DND-41 (cell line): Measurements from ENCODE around the gene DCLK1.

Source experiments
- CTCF ChIP-seq: IDR thresholded peaks from 2 replicates; pipeline ENCODE4 v1.5.1; 2012; ENCODE audit warnings: borderline replicate concordance, low read length, moderate library complexity, mild to moderate bottlenecking; ENCODE audit not compliant: poor library complexity, severe bottlenecking; ENCODE audit errors: extremely low read depth
- EZH2 ChIP-seq: IDR thresholded peaks from 3 replicates; pipeline ENCODE4 v1.6.1; 2012; ENCODE audit warnings: borderline replicate concordance, low read depth, mild to moderate bottlenecking, moderate library complexity, low read length, inconsistent platforms; ENCODE audit not compliant: severe bottlenecking

GRCh38 chr13:35995136-35995535 is 136.0 kb downstream of the DCLK1 start:
- TF ChIP-seq CTCF = no peak
- no peak for TF ChIP-seq EZH2
